ENCODE data around the gene UBXN6.

Gene UBXN6

GRCh38 chr19:4493929-4494690 lies 36.5 kb upstream of the UBXN6 start:
- Histone ChIP-seq H3K27ac (ENCODE audit: low read depth, low read length) (no peak overlapping the region), H3K4me1 (ENCODE audit: control insufficient read depth in 5 of 5, insufficient read depth in 5 of 5, low read length in 5 of 5) (no peaks in the 10 kb centered on the region), H3K36me3 (ENCODE audit: control insufficient read depth in 5 of 5, insufficient read depth in 5 of 5, low read length in 5 of 5) (peaks cover 0 to 89% (median 74%) of the 10 kb centered on the region in 5 donors), H3K9ac (ENCODE audit: low read length in 5 of 5) (no peak overlapping the region), H3K9me3 (ENCODE audit: control insufficient read depth in 5 of 5, low read length in 5 of 5) (no peaks in the 10 kb centered on the region), H3K4me3 (ENCODE audit: low read depth in 1 of 5, low read length in 5 of 5) (no peak overlapping the region), H3K27me3 (ENCODE audit: control insufficient read depth in 5 of 5, insufficient read depth in 4 of 5, low read length in 5 of 5) (no peaks in the 10 kb centered on the region)

GRCh38 chr19:4493104-4493928 lies 35.7 kb upstream of the UBXN6 start:
- no peaks in the 10 kb centered on the region for H3K27me3 ChIP-seq (ENCODE audit: control insufficient read depth in 5 of 5, insufficient read depth in 4 of 5, low read length in 5 of 5)
- H3K9ac ChIP-seq (ENCODE audit: low read length in 5 of 5), result no peak overlapping the region
- no peak overlapping the region for H3K4me3 ChIP-seq (ENCODE audit: low read depth in 1 of 5, low read length in 5 of 5)
- H3K9me3 ChIP-seq (ENCODE audit: control insufficient read depth in 5 of 5, low read length in 5 of 5), result no peaks in the 10 kb centered on the region
- no peak overlapping the region for H3K27ac ChIP-seq (ENCODE audit: low read depth, low read length)
- no peaks in the 10 kb centered on the region for H3K4me1 ChIP-seq (ENCODE audit: control insufficient read depth in 5 of 5, insufficient read depth in 5 of 5, low read length in 5 of 5)
- peaks cover 0 to 90% (median 76%) of the 10 kb centered on the region in 5 donors for H3K36me3 ChIP-seq (ENCODE audit: control insufficient read depth in 5 of 5, insufficient read depth in 5 of 5, low read length in 5 of 5)

- no peaks in the 10 kb centered on the region for H3K27me3 ChIP-seq (ENCODE audit: control insufficient read depth in 5 of 5, insufficient read depth in 4 of 5, low read length in 5 of 5)
- H3K4me1 ChIP-seq (ENCODE audit: control insufficient read depth in 5 of 5, insufficient read depth in 5 of 5, low read length in 5 of 5), result no peaks in the 10 kb centered on the region
- no peak overlapping the region for H3K27ac ChIP-seq (ENCODE audit: low read depth, low read length)
- H3K4me3 ChIP-seq (ENCODE audit: low read depth in 1 of 5, low read length in 5 of 5), result no peak overlapping the region
- no peaks in the 10 kb centered on the region for H3K9me3 ChIP-seq (ENCODE audit: control insufficient read depth in 5 of 5, low read length in 5 of 5)
- peaks cover 0 to 87% (median 71%) of the 10 kb centered on the region in 5 donors for H3K36me3 ChIP-seq (ENCODE audit: control insufficient read depth in 5 of 5, insufficient read depth in 5 of 5, low read length in 5 of 5)
- H3K9ac ChIP-seq (ENCODE audit: low read length in 5 of 5), result no peak overlapping the region
These were observed 34.9 kb upstream of the UBXN6 start for GRCh38 chr19:4492337-4493103.

- no peak overlapping the region for H3K27ac ChIP-seq (ENCODE audit: low read depth, low read length)
These were observed 33.9 kb upstream of the UBXN6 start for GRCh38 chr19:4491446-4491845.

GRCh38 chr19:4488496-4488895 lies 30.9 kb upstream of the UBXN6 start:
- Histone ChIP-seq H3K4me1 (ENCODE audit: control insufficient read depth in 5 of 5, insufficient read depth in 5 of 5, low read length in 5 of 5) (no peaks in the 10 kb centered on the region), H3K27ac (ENCODE audit: low read depth, low read length) (no peak overlapping the region), H3K9ac (ENCODE audit: low read length in 5 of 5) (no peak overlapping the region), H3K4me3 (ENCODE audit: low read depth in 1 of 5, low read length in 5 of 5) (no peak overlapping the region), H3K27me3 (ENCODE audit: control insufficient read depth in 5 of 5, insufficient read depth in 4 of 5, low read length in 5 of 5) (no peaks in the 10 kb centered on the region), H3K36me3 (ENCODE audit: control insufficient read depth in 5 of 5, insufficient read depth in 5 of 5, low read length in 5 of 5) (peaks cover 0 to 64% (median 46%) of the 10 kb centered on the region in 5 donors), H3K9me3 (ENCODE audit: control insufficient read depth in 5 of 5, low read length in 5 of 5) (no peaks in the 10 kb centered on the region)

More at GRCh38 chr19:4491446-4491845, 33.9 kb upstream of the UBXN6 start:
- H3K9ac ChIP-seq (ENCODE audit: low read length in 5 of 5), result no peak overlapping the region
- H3K36me3 ChIP-seq (ENCODE audit: control insufficient read depth in 5 of 5, insufficient read depth in 5 of 5, low read length in 5 of 5), result peaks cover 0 to 83% (median 68%) of the 10 kb centered on the region in 5 donors
- H3K4me1 ChIP-seq (ENCODE audit: control insufficient read depth in 5 of 5, insufficient read depth in 5 of 5, low read length in 5 of 5), result no peaks in the 10 kb centered on the region
- no peaks in the 10 kb centered on the region for H3K9me3 ChIP-seq (ENCODE audit: control insufficient read depth in 5 of 5, low read length in 5 of 5)
- no peaks in the 10 kb centered on the region for H3K27me3 ChIP-seq (ENCODE audit: control insufficient read depth in 5 of 5, insufficient read depth in 4 of 5, low read length in 5 of 5)
- H3K4me3 ChIP-seq (ENCODE audit: low read depth in 1 of 5, low read length in 5 of 5), result no peak overlapping the region

GRCh38 chr19:4487572-4487971 lies 30.0 kb upstream of the UBXN6 start:
- Histone ChIP-seq H3K27ac (ENCODE audit: low read depth, low read length) (no peak overlapping the region), H3K9ac (ENCODE audit: low read length in 5 of 5) (no peak overlapping the region), H3K27me3 (ENCODE audit: control insufficient read depth in 5 of 5, insufficient read depth in 4 of 5, low read length in 5 of 5) (no peaks in the 10 kb centered on the region), H3K9me3 (ENCODE audit: control insufficient read depth in 5 of 5, low read length in 5 of 5) (no peaks in the 10 kb centered on the region), H3K36me3 (ENCODE audit: control insufficient read depth in 5 of 5, insufficient read depth in 5 of 5, low read length in 5 of 5) (peaks cover 0 to 65% (median 49%) of the 10 kb centered on the region in 5 donors), H3K4me3 (ENCODE audit: low read depth in 1 of 5, low read length in 5 of 5) (no peak overlapping the region), H3K4me1 (ENCODE audit: control insufficient read depth in 5 of 5, insufficient read depth in 5 of 5, low read length in 5 of 5) (no peaks in the 10 kb centered on the region)

GRCh38 chr19:4483385-4483784 lies 25.8 kb upstream of the UBXN6 start:
- Histone ChIP-seq H3K4me1 (ENCODE audit: control insufficient read depth in 5 of 5, insufficient read depth in 5 of 5, low read length in 5 of 5) (no peaks in the 10 kb centered on the region), H3K27me3 (ENCODE audit: control insufficient read depth in 5 of 5, insufficient read depth in 4 of 5, low read length in 5 of 5) (no peaks in the 10 kb centered on the region), H3K9ac (ENCODE audit: low read length in 5 of 5) (no peak overlapping the region), H3K36me3 (ENCODE audit: control insufficient read depth in 5 of 5, insufficient read depth in 5 of 5, low read length in 5 of 5) (peaks cover 0 to 45% (median 22%) of the 10 kb centered on the region in 5 donors), H3K9me3 (ENCODE audit: control insufficient read depth in 5 of 5, low read length in 5 of 5) (no peaks in the 10 kb centered on the region), H3K4me3 (ENCODE audit: low read depth in 1 of 5, low read length in 5 of 5) (no peak overlapping the region), H3K27ac (ENCODE audit: low read depth, low read length) (no peak overlapping the region)

GRCh38 chr19:4482721-4483364 lies 25.2 kb upstream of the UBXN6 start:
- H3K27me3 ChIP-seq (ENCODE audit: control insufficient read depth in 5 of 5, insufficient read depth in 4 of 5, low read length in 5 of 5), result no peaks in the 10 kb centered on the region
- H3K9ac ChIP-seq (ENCODE audit: low read length in 5 of 5), result no peak overlapping the region
- H3K27ac ChIP-seq (ENCODE audit: low read depth, low read length), result no peak overlapping the region
- peaks cover 0 to 47% (median 20%) of the 10 kb centered on the region in 5 donors for H3K36me3 ChIP-seq (ENCODE audit: control insufficient read depth in 5 of 5, insufficient read depth in 5 of 5, low read length in 5 of 5)
- no peaks in the 10 kb centered on the region for H3K9me3 ChIP-seq (ENCODE audit: control insufficient read depth in 5 of 5, low read length in 5 of 5)
- no peaks in the 10 kb centered on the region for H3K4me1 ChIP-seq (ENCODE audit: control insufficient read depth in 5 of 5, insufficient read depth in 5 of 5, low read length in 5 of 5)
- no peak overlapping the region for H3K4me3 ChIP-seq (ENCODE audit: low read depth in 1 of 5, low read length in 5 of 5)

- H3K27me3 ChIP-seq (ENCODE audit: control insufficient read depth in 5 of 5, insufficient read depth in 4 of 5, low read length in 5 of 5), result no peaks in the 10 kb centered on the region
- H3K4me3 ChIP-seq (ENCODE audit: low read depth in 1 of 5, low read length in 5 of 5), result no peak overlapping the region
- peaks cover 0 to 24% (median 22%) of the 10 kb centered on the region in 5 donors for H3K4me1 ChIP-seq (ENCODE audit: control insufficient read depth in 5 of 5, insufficient read depth in 5 of 5, low read length in 5 of 5)
- H3K36me3 ChIP-seq (ENCODE audit: control insufficient read depth in 5 of 5, insufficient read depth in 5 of 5, low read length in 5 of 5), result peaks cover 3 to 45% (median 23%) of the 10 kb centered on the region in 5 donors
- no peak overlapping the region for H3K27ac ChIP-seq (ENCODE audit: low read depth, low read length)
- no peak overlapping the region for H3K9ac ChIP-seq (ENCODE audit: low read length in 5 of 5)
- no peaks in the 10 kb centered on the region for H3K9me3 ChIP-seq (ENCODE audit: control insufficient read depth in 5 of 5, low read length in 5 of 5)
These were observed 19.6 kb upstream of the UBXN6 start for GRCh38 chr19:4477034-4477801.
